DMS153 treated with DMSO at 0.1 percent for 48 hours (cell line): ENCODE measurements around the gene OLFM1.
"Not testable (repeated sequence)": the region's sequence is repeated elsewhere in the genome, so short reads cannot be mapped to it uniquely, and the experiment has no call there.

Experiments used
- DNase-seq: peaks from one replicate; lab custom pipeline; 2025; ENCODE audit not compliant: unreplicated experiment; lab: John Stamatoyannopoulos, UW

OLFM1 gene

GRCh38 chr9:135056541-135056940, 30.9 kb upstream of the OLFM1 start:
- DNase-seq: no peak

- DNase-seq: no peak
Measured at GRCh38 chr9:135060461-135061116, 26.9 kb upstream of the OLFM1 start.

GRCh38 chr9:135061441-135061840, 26.0 kb upstream of the OLFM1 start:
- DNase-seq: no peak

- no peak for DNase-seq
Measured at GRCh38 chr9:135062254-135062653, 25.2 kb upstream of the OLFM1 start.

- DNase-seq: not testable (repeated sequence)
Measured at GRCh38 chr9:135063466-135063865, 24.0 kb upstream of the OLFM1 start.

- not testable (repeated sequence) for DNase-seq
Measured at GRCh38 chr9:135063888-135064287, 23.6 kb upstream of the OLFM1 start.

GRCh38 chr9:135065151-135065550, 22.3 kb upstream of the OLFM1 start:
- DNase-seq: no peak

- DNase-seq: no peak
Measured at GRCh38 chr9:135065804-135066203, 21.7 kb upstream of the OLFM1 start.

GRCh38 chr9:135066291-135066690, 21.2 kb upstream of the OLFM1 start:
- no peak for DNase-seq

- DNase-seq: no peak
Measured at GRCh38 chr9:135067096-135067710, 20.3 kb upstream of the OLFM1 start.

GRCh38 chr9:135068776-135069415, 18.6 kb upstream of the OLFM1 start:
- DNase-seq: no peak

- DNase-seq: no peak
Measured at GRCh38 chr9:135069558-135070197, 17.8 kb upstream of the OLFM1 start.

GRCh38 chr9:135070198-135070951, 17.1 kb upstream of the OLFM1 start:
- no peak for DNase-seq

GRCh38 chr9:135070964-135071735, 16.3 kb upstream of the OLFM1 start:
- DNase-seq: no peak

- DNase-seq: no peak
Measured at GRCh38 chr9:135073081-135073740, 14.3 kb upstream of the OLFM1 start.

- no peak for DNase-seq
Measured at GRCh38 chr9:135073741-135074305, 13.6 kb upstream of the OLFM1 start.

- no peak for DNase-seq
Measured at GRCh38 chr9:135074354-135075233, 12.9 kb upstream of the OLFM1 start.

- peak; percentile 23 for DNase-seq
Measured at GRCh38 chr9:135075234-135076142, 12.0 kb upstream of the OLFM1 start.
